ENCODE data around the gene OR6M1.

The OR6M1 gene

DNA sequence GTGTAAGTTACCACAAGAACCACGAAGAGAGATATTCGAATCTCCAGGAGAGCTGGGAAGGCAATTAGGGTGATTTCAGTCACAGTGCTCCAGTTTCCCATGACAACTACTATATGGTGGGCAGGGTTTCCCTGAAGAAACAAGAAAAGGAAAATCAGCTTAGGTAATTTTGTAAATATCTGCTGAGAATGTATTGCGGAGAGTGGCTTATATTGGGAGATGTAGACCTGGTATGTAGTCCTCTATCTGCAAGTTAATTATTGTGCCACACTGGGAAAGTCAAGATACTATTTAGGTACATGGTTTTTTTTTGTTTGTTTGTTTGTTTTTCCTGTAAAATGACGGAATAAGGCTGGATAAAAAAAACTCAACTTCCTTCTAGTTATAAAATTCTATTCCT, at the start of gene OR6M1:
OR6M1 (minus strand) TSS at position 101 of the 400 bp plus-strand sequence; CDS start at position 101, 0 bp downstream.
- DNase-seq, result no peak

DNA sequence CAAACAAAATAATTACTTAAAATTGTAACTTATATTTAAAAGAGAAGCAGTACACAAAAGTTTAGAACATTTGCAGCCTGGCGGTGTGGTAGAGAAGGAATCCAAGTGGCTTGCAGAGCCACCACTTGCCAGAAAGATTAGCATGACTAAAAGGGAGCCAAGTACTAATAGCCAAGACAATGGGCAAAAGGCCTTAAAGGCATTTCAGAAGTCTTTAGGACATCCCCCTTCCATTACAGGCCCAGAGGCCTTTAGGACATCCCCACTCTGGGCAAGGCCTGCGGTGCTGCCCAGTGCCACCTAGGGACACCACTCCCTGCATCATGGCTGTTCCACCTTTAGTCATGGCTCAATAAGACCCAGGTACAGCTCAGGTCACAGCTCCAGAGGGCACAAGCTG, 46.9 kb upstream of the OR6M1 start:
- DNase-seq, result no peak

DNA sequence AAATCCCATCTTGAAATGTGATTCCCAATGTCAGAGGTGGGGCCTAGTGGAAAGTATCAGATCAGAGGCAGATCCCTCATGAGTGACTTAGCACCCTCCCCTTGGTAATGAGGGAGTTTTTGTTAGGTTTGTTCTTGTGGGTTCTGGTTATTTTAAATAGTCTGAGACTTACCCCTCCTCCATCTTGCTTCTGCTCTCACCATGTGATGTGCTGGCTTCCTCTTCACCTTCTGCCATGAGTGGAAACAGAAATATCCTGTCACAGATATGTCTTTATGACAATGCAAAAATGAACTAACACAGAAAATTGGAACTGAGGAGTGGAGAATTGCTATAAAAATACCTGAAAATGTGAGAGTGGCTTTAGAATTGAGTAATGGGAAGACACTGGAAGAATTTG, 46.2 kb upstream of the OR6M1 start:
- no peak for DNase-seq

GRCh38 chr11:123851110-123851509, 45.0 kb upstream of the OR6M1 start:
- no peak for DNase-seq

- DNase-seq, result no peak
Measured at GRCh38 chr11:123841174-123841573, 35.0 kb upstream of the OR6M1 start.

DNA sequence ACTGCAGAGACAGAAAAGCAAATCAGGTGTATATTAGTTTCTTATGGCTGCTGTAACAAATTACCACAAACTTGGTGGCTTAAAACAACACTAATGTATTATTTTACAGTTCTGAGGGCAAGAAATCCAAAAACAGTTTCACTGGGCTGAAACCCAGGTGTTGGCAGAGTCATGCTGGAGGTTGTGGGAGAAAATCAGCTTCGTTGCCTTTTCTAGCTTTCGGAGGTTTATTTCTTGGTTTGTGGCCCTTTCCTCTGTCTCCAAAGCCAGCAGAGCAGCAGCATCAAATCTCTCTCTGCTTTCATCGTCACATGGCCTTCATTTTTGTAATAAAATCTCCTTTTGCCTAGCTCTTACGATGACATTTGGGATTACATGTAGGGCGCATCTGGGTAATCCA, 33.0 kb upstream of the OR6M1 start:
- no peak for DNase-seq

DNA sequence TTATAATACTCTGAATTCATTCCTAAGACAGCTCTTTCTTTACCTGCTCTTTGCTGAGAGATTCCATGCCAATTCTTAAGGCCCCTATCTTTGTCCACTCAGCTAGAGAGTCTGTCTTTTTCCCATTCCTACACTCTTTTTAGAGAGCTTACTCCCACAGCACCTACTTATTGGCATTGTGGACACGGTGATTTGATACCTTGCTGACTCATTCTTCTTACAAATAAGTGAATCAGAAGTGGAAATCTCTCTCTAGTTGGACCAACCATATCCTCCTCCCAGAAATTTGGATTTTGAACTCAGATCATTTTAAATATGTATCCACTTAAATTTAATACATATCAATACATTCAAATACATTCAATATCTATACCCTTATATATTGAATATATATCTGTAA, 32.5 kb upstream of the OR6M1 start:
- no peak for DNase-seq

DNA sequence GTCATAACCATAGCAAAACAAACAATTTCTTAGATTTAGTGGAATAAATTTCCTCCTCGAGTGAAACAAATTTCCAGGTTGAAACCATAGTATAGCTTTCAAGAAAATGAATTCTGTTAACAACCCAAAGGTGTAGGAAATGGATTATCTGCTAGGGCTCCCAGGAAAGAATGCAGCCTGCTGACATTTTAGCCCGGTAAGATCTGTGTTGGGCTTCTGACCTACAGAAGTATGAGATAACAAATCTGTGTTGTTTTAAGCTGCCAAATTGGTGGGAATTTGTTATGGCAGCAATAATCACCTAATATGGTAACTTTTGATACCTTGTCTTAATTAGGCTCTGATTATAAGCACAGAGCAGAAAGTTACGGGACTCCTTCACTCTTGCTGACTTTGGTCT, 32.0 kb upstream of the OR6M1 start:
- DNase-seq, result no peak

DNA sequence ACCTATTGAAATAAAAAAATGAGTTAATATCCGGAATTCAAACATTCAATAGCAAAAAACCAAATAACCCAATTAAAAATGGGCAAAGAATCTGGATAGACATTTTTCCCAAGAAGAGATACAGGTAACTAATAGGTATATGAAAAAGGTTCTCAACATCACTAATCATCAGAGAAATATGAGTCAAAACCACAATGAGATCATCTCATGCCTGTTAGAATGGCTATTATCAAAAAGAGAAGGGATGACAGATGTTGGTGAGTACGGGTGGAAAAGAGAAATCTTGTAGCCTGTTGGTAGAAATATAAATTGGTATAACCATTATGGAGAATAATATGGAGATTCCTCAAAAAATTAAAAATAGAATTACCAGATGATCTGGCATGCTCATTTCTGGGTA, 26.9 kb upstream of the OR6M1 start:
- no peak for DNase-seq

DNA sequence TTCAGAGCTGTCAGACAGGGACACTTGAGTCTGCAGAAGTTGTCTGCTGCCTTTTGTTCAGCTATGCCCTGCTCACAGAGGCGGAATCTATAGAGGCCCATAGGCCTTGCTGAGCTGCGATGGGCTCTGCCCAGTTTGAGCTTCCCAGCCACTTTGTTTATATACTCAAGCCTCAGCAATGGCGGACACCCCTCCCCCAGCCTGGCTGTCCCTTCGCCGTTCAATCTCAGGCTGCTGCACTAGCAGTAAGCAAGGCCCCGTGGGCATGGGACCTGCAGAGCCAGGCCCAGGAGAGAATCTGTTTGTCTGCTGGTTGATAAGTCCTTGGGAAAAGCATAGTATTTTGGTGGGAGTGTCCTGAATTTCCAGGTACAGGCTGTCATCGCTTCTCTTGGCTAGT, 23.6 kb upstream of the OR6M1 start:
- DNase-seq, result no peak

- DNase-seq, result no peak
Measured at GRCh38 chr11:123822599-123822998, 16.4 kb upstream of the OR6M1 start.

GRCh38 chr11:123822032-123822431, 15.9 kb upstream of the OR6M1 start:
- DNase-seq, result no peak

DNA sequence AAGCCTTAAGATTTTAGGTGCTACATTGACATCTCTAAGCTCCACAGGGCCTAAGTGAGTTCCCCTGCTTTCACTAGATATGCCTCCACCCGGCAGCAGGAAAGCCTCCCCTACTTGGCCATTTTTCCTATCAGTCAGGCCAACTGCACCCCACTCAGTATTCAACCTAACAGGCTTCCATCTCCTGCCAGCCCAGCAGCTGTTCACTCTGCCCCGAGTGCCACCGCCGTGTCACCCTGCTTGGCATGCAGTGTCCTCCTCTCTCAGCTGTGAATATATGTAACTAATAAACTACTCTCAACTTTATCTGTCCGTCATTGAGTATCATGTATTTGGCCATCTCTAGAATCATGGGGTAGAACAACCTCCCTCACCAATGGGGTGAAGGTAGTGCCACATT, 9.0 kb upstream of the OR6M1 start:
- DNase-seq, result no peak

DNA sequence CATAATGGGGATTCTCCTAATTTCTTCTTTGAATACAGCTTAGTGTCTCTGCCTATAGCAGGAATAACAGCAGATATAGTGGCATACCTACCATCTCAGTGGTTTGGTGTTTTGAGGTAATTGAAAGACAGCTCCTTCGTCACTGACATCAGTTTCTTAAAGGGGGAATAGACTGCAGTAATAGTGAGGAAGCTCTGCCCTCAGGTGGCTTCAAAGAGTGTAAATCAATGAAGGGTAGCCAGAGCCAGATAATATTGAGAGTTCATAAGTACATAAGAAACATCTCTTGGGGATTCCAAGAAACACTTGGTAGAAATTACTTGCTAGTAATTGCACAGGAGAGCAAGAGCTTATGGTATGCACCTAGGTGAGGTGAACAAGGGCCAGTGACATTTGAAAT, 4.4 kb downstream of the OR6M1 start:
- no peak for DNase-seq

GRCh38 chr11:123800036-123800435, 6.1 kb downstream of the OR6M1 start:
- no peak for DNase-seq

DNA sequence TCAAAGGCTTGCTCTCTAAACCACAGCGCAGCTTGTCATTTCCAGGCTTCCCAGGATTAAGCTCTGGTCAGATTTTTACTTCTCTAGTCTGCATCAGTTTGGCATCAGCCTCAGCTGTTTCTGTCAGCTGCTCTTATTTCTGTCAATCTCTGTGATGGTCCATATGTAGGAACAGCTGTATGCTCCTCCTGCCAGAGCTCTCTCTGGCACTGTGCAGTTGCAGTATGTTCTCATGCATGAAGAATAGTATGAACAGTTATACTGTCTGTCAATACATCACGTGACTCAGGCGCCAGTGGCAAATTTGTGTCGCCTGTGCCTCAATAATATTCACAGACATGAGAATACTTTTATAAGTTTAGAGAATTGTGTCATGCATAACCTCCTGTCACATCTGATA, 6.7 kb downstream of the OR6M1 start:
- DNase-seq, result no peak

DNA sequence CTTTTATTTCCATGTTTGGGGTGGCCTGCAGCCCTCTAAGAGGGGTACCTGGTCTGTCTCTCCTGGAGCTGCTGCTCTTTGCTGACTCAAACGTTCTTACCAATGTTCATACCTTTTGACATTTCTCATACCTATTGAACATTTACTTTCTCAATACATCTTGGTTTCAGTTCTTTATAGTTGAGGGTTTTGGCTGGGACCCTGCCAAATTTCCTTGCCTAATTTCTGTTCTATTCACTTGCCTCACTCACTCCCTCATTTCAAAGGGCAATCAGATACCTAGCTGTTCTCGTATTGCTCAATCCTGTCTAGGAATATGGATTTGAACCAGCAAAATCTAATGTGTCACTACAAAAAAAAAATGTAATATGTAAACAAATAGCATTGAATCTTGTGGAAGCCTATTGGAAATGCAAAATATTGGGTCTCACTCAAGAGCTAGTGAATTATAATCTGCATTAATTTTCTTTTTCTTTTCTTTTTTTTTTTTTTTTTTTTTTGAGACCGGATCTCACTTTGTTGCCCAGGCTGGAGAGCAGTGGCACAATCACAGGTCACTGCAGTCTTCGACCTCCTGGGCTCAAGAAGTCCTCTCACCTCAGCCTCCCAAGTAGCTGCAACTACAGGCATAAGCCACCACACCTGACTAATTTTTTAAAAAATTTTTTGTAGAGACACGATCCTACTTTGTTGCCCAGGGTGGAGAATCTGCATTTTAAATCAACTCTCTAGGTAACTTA, 7.5 kb downstream of the OR6M1 start:
- no peak for DNase-seq

DNA sequence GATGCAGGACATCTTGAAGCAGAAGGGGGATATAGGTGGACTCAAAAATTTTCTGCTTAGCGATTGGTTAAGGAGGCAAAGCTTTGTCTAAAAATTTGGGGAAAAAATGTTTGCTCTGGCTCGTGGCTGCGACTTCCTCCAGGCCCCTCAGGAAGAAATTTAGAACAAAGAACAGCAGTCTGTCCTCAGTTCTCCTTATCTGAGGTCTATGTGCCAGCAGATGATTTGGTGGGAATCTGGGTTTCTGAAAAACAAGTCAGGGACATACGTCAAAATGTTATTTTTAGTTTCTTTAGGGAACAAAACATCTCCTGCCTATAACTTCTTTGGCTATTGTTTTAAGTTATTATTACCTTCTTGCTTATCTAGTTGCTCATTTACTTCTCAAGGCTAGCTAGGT, 8.1 kb downstream of the OR6M1 start:
- no peak for DNase-seq

DNA sequence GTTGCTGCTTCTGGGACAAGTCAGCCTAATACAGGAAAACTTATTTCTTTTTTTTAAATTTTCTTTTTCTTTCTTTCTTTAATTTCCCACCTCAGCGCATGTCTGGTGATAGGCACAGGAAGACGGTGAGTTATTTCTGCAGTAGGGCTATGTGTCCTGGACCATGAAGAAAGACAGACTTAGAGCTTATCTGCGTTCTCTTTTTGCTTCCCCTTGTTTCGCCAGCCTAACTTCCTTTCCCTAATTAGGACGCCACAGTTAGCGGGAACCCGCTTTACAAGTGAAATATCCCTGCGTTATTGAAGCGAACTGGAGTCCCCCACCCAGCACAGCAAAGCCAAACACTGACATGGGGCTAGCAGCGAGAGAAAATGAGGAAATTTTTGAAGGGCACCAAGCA, 8.6 kb downstream of the OR6M1 start:
- no peak for DNase-seq

GRCh38 chr11:123797114-123797513, 9.0 kb downstream of the OR6M1 start:
- no peak for DNase-seq

- no peak for DNase-seq
Measured at GRCh38 chr11:123796226-123796625, 9.9 kb downstream of the OR6M1 start.

- no peak for DNase-seq
Measured at GRCh38 chr11:123783536-123783935, 22.6 kb downstream of the OR6M1 start.

DNA sequence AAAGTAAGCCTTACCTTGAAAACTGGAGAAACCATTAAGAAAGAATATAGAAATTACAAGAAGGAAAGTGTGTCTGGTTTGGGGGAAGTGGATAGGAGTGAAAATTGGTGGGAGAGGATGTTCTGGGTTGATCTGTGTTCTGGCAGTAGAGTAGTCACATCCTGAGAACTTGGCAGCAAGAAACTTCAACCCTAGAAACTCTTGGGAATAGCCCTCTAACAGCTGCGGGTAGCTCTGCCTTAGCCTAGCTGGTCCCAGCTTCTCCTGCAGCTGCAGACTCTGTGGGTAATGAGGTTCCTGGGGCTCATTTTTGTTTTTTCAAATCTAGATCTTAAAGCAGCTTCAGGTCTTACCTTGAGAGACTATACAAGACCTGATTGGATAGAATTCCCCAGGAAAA, 27.6 kb downstream of the OR6M1 start:
- DNase-seq, result no peak

DNA sequence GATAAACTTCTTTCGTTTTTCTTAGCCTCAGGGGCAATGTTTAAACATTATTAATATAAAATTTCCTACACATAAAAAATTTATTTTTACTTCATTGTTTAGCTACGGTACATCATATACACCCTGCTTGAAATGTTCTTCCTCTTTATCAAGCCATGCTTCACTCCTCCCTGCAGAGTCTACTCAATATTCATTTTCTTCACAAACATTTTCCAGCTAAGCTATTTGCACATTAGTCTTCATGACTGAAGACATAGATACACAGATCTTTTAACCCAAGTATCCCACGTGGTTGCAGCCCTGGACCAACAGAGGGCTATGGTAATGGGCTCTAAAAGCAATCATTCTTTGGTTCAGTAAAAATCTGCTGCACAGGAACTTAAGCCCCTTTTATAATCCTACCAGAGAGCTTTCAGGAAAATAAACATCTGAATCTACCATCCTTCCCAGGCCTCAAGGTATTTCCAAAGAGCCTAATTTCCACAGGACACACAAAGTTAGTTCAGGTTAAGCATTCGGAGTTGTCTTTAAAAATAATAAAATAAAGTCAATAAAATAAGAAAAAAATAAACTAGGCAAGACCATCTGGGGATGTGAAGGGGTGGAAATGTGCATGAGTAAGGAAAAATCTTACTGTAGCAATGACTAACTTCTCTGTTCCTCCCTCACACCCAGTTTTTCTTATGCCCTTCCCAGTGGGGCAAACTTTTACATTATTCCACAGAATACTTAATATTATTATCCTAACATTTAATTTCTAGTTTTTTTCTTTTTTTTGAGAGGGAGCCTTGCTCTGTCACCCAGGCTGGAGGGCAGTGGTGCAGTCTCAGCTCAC, 30.2 kb downstream of the OR6M1 start:
- no peak for DNase-seq

GRCh38 chr11:123775289-123775688, 30.9 kb downstream of the OR6M1 start:
- no peak for DNase-seq
